Fibroblast of pulmonary artery (primary cell): ENCODE measurements around the gene AKAP5.
A peak's percentile ranks its signal among the peaks of the same experiment; 100 is the strongest.

Source experiments
- DNase-seq: peaks from one replicate; pipeline ENCODE4 v3.0.0-alpha.2; 2010; ENCODE audit warnings: low read depth
- H3K4me3 ChIP-seq: replicated peaks from 2 replicates; pipeline ENCODE4 v1.5.1; 2011; ENCODE audit warnings: low read depth, mild to moderate bottlenecking, control low read depth, low read length, moderate library complexity
- TF ChIP-seq, protein P1 (sequence below): IDR thresholded peaks from 2 replicates; pipeline ENCODE4 v1.5.1; 2011; ENCODE audit warnings: mild to moderate bottlenecking, control low read depth, low read length, inconsistent platforms; ENCODE audit errors: missing control alignments

Gene AKAP5

DNA sequence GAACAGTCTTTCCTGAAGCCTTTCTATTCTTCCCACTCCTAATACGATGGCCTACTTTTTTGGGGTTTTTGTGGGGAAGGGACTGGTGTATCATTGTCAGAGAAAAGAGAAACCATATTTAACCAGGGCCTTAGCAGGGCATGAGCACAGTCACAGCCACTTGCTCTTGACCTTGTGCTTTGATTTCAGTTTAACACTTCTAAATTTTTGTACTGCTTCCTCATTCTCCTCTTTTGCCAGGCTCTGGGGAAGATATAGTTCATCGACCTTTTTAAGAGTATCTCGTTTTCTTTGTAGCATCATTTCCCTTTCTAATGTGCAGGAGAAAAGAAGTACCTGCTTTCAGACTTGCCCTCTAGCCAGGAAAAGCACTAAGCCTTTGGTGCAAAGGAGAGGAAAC is 41.4 kb downstream of the AKAP5 start:
- DNase-seq, result no peak
- TF ChIP-seq, protein P1, sequence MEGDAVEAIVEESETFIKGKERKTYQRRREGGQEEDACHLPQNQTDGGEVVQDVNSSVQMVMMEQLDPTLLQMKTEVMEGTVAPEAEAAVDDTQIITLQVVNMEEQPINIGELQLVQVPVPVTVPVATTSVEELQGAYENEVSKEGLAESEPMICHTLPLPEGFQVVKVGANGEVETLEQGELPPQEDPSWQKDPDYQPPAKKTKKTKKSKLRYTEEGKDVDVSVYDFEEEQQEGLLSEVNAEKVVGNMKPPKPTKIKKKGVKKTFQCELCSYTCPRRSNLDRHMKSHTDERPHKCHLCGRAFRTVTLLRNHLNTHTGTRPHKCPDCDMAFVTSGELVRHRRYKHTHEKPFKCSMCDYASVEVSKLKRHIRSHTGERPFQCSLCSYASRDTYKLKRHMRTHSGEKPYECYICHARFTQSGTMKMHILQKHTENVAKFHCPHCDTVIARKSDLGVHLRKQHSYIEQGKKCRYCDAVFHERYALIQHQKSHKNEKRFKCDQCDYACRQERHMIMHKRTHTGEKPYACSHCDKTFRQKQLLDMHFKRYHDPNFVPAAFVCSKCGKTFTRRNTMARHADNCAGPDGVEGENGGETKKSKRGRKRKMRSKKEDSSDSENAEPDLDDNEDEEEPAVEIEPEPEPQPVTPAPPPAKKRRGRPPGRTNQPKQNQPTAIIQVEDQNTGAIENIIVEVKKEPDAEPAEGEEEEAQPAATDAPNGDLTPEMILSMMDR, result no peak
- H3K4me3 ChIP-seq, result peak overlapping the region; percentile 40

DNA sequence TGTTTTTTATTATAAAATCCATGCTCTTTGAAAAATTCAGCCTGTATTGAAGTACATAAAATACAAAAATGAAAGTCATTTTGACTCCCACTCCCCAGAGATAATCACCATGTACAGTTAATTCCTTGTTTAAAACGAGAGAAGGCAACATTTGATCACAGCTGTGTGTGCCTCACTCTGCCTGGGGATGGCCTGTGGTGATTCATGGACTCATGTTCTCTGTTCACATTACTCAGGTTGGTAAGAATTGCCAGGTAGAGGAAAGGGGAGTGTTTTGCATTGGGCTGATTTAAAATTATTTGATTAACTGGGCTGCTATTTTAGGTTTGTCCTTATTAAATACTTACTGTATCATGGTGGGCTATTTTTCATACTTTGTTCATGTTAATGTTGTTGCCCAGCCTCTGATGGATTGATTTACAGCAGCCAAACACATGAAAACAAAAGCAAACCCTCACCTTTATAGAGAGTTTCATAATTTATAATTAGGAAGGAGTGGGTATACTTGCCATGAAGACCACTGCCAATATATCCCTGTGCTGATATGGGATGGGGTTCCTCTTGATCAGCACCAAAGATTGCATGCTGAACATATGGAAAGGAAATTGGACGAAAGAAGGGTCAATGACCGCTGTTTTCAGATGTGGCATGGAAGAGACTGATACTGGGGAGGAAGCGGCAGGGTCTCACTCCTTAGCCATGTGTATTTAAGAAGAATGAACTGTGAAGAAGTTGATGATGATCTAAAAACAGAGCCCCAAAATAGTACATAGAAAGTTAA is 42.3 kb downstream of the AKAP5 start:
- TF ChIP-seq, protein P1, result no peak
- DNase-seq, result no peak
- peak overlapping the region; percentile 40 for H3K4me3 ChIP-seq

DNA sequence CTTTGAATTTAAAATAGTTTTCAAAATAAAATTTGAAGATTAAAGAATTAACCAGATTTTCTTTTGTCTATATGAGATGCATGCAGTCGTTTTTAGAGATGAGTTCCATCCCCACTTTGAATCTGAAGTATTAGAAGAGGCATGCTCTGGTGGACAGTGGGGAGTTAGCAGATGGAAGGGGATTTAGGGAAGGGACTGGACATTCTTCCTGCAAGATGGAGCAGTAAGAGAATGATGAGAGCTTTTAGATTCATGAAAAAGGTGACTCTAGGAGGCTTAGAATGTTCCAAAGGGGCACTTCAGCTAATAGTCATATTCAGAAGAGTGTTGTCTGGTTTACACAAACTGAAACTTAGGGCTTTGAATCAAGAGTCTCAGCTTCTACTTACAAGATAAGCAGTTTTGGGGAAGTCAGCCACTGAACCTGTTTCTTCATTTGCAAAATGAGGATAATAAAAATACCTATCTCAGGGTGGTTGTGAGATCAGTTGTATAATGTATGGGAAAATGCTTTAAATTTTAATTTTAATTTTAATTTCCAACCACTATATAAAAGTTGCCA is 43.0 kb downstream of the AKAP5 start:
- no peak overlapping the region for H3K4me3 ChIP-seq
- no peak for DNase-seq
- TF ChIP-seq, protein P1, result no peak

DNA sequence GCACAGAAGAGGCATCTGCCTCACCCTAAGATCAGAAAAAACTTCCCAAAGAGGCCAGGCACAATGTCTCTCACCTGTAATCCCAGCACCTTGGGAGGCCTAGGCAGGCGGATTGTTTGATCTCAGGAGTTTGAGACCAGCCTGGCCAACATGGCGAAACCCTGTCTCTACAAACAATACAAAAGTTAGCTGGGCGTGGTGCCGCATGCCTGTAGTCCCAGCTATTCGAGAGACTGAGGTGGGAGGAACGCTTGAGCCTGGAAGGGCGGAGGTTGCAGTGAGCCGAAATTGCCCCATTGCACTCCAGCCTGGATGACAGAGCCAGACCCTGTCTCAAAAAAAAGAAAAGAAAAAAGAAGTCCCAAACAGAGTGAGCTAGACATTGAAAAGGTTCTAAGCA is 43.7 kb downstream of the AKAP5 start:
- TF ChIP-seq, protein P1, result no peak
- no peak overlapping the region for H3K4me3 ChIP-seq
- DNase-seq, result no peak

DNA sequence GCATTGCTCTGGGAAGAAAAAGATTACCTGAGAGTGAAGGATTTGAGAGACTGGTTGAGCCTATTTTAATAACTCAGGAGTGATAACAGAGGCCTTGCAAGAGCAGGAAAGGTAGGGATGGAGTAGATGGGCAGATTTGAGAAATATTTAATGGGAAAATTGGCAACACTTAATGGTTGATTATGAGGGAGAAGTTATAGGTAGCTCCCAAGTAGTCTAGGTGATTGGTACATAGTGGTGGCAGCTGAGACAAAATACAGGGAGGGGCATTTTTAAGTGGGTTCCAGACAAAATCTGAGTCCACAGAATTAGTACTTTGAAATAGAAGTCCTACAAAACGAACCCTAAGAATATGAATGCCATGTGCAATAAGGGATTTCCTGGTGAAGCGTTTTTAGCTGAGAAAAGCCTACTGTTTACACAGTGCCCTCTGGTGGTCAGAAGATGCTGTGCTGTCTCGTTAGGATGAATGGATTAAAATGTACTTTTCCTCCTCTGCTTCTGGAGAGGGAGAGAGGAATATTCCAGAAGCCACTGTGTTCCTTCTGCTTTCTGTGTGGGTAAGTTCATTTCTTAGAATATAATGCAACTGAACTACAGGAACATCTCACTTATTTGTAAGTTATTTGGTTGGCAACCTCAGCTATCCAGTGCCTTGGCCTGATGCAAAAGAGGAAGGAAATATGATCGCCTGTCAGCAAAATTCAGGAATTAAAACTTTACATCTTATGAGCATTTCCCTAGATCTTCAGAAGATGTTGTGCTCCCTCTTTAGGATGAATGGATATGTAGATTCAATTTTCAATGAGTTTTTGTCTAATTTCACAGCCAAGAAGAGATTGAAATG is 45.7 kb downstream of the AKAP5 start:
- TF ChIP-seq, protein P1, result peak; percentile 98
- DNase-seq, result peak; percentile 82
- H3K4me3 ChIP-seq, result no peak overlapping the region

DNA sequence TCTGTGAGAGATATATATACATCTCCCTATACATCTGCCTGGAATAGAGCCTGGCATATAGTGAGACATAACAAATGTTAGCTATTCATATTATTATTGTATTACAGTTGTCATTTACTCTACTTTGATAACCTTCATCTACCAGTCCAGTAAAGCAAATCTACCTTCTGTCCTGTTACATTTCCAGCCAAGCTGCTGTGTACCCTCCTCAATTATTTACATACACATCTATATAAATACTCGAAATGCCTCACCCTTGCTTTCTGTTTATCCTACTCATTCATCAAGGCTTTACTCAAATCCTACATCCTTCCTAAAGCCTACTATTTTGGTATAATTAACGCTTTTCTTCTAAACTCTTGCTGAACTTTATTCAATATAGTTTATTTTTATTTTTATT is 48.0 kb downstream of the AKAP5 start:
- no peak overlapping the region for H3K4me3 ChIP-seq
- DNase-seq, result no peak
- TF ChIP-seq, protein P1, result no peak
